ENCODE measurements around the gene STRN4.
A peak's percentile ranks its signal among the peaks of the same experiment; 100 is the strongest.
"Not testable (repeated sequence)": the region's sequence is repeated elsewhere in the genome, so short reads cannot be mapped to it uniquely, and the experiment has no call there.

STRN4 gene

GRCh38 chr19:46746281-46747057 lies at the start of gene STRN4:
STRN4 (minus strand) TSS chr19:46746450; CDS start chr19:46746430, 20 bp downstream.
- DNase-seq (ENCODE audit: low spot score): peak; percentile 69

GRCh38 chr19:46791944-46792343 lies 45.7 kb upstream of the STRN4 start:
- no peak for DNase-seq (ENCODE audit: low spot score)

GRCh38 chr19:46789371-46789770 lies 43.1 kb upstream of the STRN4 start:
- no peak for DNase-seq (ENCODE audit: low spot score)

GRCh38 chr19:46788968-46789338 lies 42.7 kb upstream of the STRN4 start:
- no peak for DNase-seq (ENCODE audit: low spot score)

GRCh38 chr19:46788262-46788967 lies 42.2 kb upstream of the STRN4 start, which contains the start of gene SLC1A5:
SLC1A5 (minus strand) TSS chr19:46788594; CDS start chr19:46787965, 629 bp downstream.
- peak; percentile 97 for DNase-seq (ENCODE audit: low spot score)

- no peak for DNase-seq (ENCODE audit: low spot score)
Observed at GRCh38 chr19:46787331-46788261, 41.3 kb upstream of the STRN4 start.

GRCh38 chr19:46787040-46787330 lies 40.7 kb upstream of the STRN4 start:
- no peak for DNase-seq (ENCODE audit: low spot score)

GRCh38 chr19:46786236-46787039 lies 40.2 kb upstream of the STRN4 start:
- no peak for DNase-seq (ENCODE audit: low spot score)

GRCh38 chr19:46785980-46786235 lies 39.7 kb upstream of the STRN4 start:
- no peak for DNase-seq (ENCODE audit: low spot score)

- DNase-seq (ENCODE audit: low spot score): no peak
Observed at GRCh38 chr19:46785054-46785979, 39.1 kb upstream of the STRN4 start.

GRCh38 chr19:46784262-46785053 lies 38.2 kb upstream of the STRN4 start:
- peak; percentile 85 for DNase-seq (ENCODE audit: low spot score)

GRCh38 chr19:46783670-46784069 lies 37.4 kb upstream of the STRN4 start:
- no peak for DNase-seq (ENCODE audit: low spot score)

GRCh38 chr19:46782355-46783019 lies 36.2 kb upstream of the STRN4 start:
- no peak for DNase-seq (ENCODE audit: low spot score)

- DNase-seq (ENCODE audit: low spot score): not testable (repeated sequence)
Observed at GRCh38 chr19:46777956-46778645, 31.9 kb upstream of the STRN4 start.

- no peak for DNase-seq (ENCODE audit: low spot score)
Observed at GRCh38 chr19:46776927-46777911, 31.0 kb upstream of the STRN4 start.

- DNase-seq (ENCODE audit: low spot score): no peak
Observed at GRCh38 chr19:46775642-46776258, 29.5 kb upstream of the STRN4 start.

GRCh38 chr19:46773018-46773399 lies 26.8 kb upstream of the STRN4 start:
- DNase-seq (ENCODE audit: low spot score): no peak

Measured in COLO829 (cell line).